HEK293 (cell line): ENCODE results near the gene BLOC1S3.

Experiments used
- CTCF ChIA-PET: fragments of 350-600 bp; formaldehyde crosslinking; extraction: SDS; loops from one replicate; lab custom pipeline; 2021; ENCODE audit warnings: antibody characterized with exemption; lab: Yijun Ruan, JAX
- POLR2A ChIA-PET: fragments of 300-600 bp; formaldehyde crosslinking; extraction: SDS; loops from one replicate; lab custom pipeline; 2020; ENCODE audit warnings: antibody characterized with exemption, inconsistent platforms; lab: Yijun Ruan, JAX
- H3K27ac ChIP-seq: fragments of 200-500 bp; sonication (Bioruptor generic); 2 replicates; pipeline ENCODE4 v1.5.1; 2014; ENCODE audit warnings: low read depth, low read length, control low read depth, inconsistent platforms; ENCODE audit errors: extremely low read depth
- H3K36me3 ChIP-seq, 2 experiments: fragments of 200-500 bp in 1 of 2; sonication (Bioruptor generic) in 1 of 2; 1 replicate in 1 of 2; 2 replicates in 1 of 2; pipeline ENCODE4 v1.5.1; 2014 to 2017; ENCODE audit warnings: inconsistent platforms in 2 of 2, low read length in 2 of 2; ENCODE audit not compliant: control insufficient read depth in 2 of 2, insufficient read depth in 1 of 2
- H3K4me1 ChIP-seq: fragments of 200-500 bp; sonication (Bioruptor generic); 2 replicates; pipeline ENCODE4 v1.5.1; 2014; ENCODE audit warnings: mild to moderate bottlenecking, low read length, inconsistent platforms; ENCODE audit not compliant: control insufficient read depth, insufficient read depth
- H3K4me3 ChIP-seq: 2 replicates; pipeline ENCODE4 v1.5.1; 2011; ENCODE audit warnings: low read depth, mild to moderate bottlenecking, control low read depth, low read length, moderate library complexity
- H3K9me3 ChIP-seq: fragments of 200-500 bp; sonication (Bioruptor generic); 2 replicates; pipeline ENCODE4 v1.5.1; 2014; ENCODE audit warnings: low read depth, low read length, inconsistent platforms; ENCODE audit not compliant: control insufficient read depth, insufficient read depth
- OVOL3 ChIP-seq: fragments of 450-650 bp; formaldehyde crosslinking; IDR thresholded peaks from 2 replicates; pipeline ENCODE4 v1.5.1; 2016; ENCODE audit warnings: missing biosample characterization, missing genetic modification characterization
- PRDM2 ChIP-seq: fragments of 450-650 bp; formaldehyde crosslinking; IDR thresholded peaks from 2 replicates; pipeline ENCODE4 v1.5.1; 2016; ENCODE audit warnings: missing biosample characterization, missing genetic modification characterization, borderline replicate concordance
- PRDM4 ChIP-seq: fragments of 450-650 bp; formaldehyde crosslinking; IDR thresholded peaks from 2 replicates; pipeline ENCODE4 v1.5.1; 2017; ENCODE audit warnings: missing biosample characterization, missing genetic modification characterization
- ZBTB10 ChIP-seq: fragments of 450-650 bp; formaldehyde crosslinking; IDR thresholded peaks from 2 replicates; pipeline ENCODE4 v1.5.1; 2016; ENCODE audit warnings: missing biosample characterization, missing genetic modification characterization
- ZBTB11 ChIP-seq: fragments of 450-650 bp; formaldehyde crosslinking; conservative IDR thresholded peaks from 2 replicates; pipeline ENCODE4 v1.5.1; 2016; ENCODE audit warnings: low read depth, missing biosample characterization, missing genetic modification characterization
- ZNF16 ChIP-seq: fragments of 450-650 bp; formaldehyde crosslinking; IDR thresholded peaks from 2 replicates; pipeline ENCODE4 v1.5.1; 2016; ENCODE audit warnings: low read depth, missing biosample characterization, missing genetic modification characterization
- ZNF175 ChIP-seq: fragments of 450-650 bp; formaldehyde crosslinking; IDR thresholded peaks from 2 replicates; pipeline ENCODE4 v1.5.1; 2016; ENCODE audit warnings: missing biosample characterization, missing genetic modification characterization
- ZNF18 ChIP-seq: fragments of 450-650 bp; formaldehyde crosslinking; IDR thresholded peaks from 2 replicates; pipeline ENCODE4 v1.5.1; 2016; ENCODE audit warnings: missing biosample characterization, missing genetic modification characterization
- ZNF302 ChIP-seq: fragments of 450-650 bp; formaldehyde crosslinking; IDR thresholded peaks from 2 replicates; pipeline ENCODE4 v1.5.1; 2016; ENCODE audit warnings: missing biosample characterization, missing genetic modification characterization, low read depth

BLOC1S3 gene

GRCh38 chr19:45135176-45135885 lies 43.3 kb upstream of the BLOC1S3 start:
- POLR2A ChIA-PET, result interaction anchor here (0.5 kb wide), 1 partner anchor 269 kb away, joined by 4 read pairs; no protein-coding TSS in a partner anchor
- peaks cover 8% of the 10 kb centered on the region; the same call in 1 of the 2 replicates for H3K4me1 ChIP-seq
- H3K9me3 ChIP-seq, result no peaks in the 10 kb centered on the region
- no peak overlapping the region for H3K27ac ChIP-seq
- TF ChIP-seq ZNF302 (tag by site-specific recombination) (no peak), ZBTB11 (no peak), ZBTB10 (tag by site-specific recombination) (no peak), ZNF16 (tag by site-specific recombination) (no peak), OVOL3 (tag by site-specific recombination) (no peak), PRDM2 (tag by site-specific recombination) (no peak), ZNF18 (tag by site-specific recombination) (no peak), PRDM4 (no peak), ZNF175 (tag by site-specific recombination) (no peak)
- H3K36me3 ChIP-seq, result no peaks in the 10 kb centered on the region; a peak in 1 of 3 replicates
- H3K4me3 ChIP-seq, result no peak overlapping the region
- CTCF ChIA-PET, result interaction anchor here (0.7 to 3.2 kb wide), 3 partner anchors 8 to 1069 kb away, joined by 4 to 23 read pairs (median 6); no protein-coding TSS in a partner anchor
